SK-N-SH (cell line): ENCODE results near the gene HRH1. TPM values are rescaled to one million over a fixed set of nuclear protein-coding genes. Genes with fewer than 3 reads are reported as not detected.

Source experiments
- CTCF ChIA-PET: fragments of 300-600, 350-600 bp; formaldehyde crosslinking; extraction: SDS; loops from one replicate; lab custom pipeline; 2021; lab: Yijun Ruan, JAX
- POLR2A ChIA-PET: fragments of 350-600 bp; sonication (Branson Sonifier 250); formaldehyde crosslinking; extraction: SDS; loops from one replicate; lab custom pipeline; 2020; ENCODE audit warnings: antibody characterized with exemption, inconsistent platforms; lab: Yijun Ruan, JAX
- DNase-seq: peaks from one replicate; pipeline ENCODE4 v3.0.0; 2012
- H2AFZ ChIP-seq: fragments of 200-600 bp; sonication (generic); 2 replicates; pipeline ENCODE4 v1.8.1; 2016; ENCODE audit warnings: antibody characterized with exemption, mild to moderate bottlenecking, low read depth
- H3F3A ChIP-seq: fragments of 200-600 bp; sonication (generic); replicated peaks from 2 replicates; pipeline ENCODE3; 2016; ENCODE audit warnings: antibody characterized with exemption, mild to moderate bottlenecking; ENCODE audit not compliant: insufficient read depth
- H3K27ac ChIP-seq, 2 experiments: fragments of 200-500 bp in 1 of 2; fragments of 200-600 bp in 1 of 2; sonication (Bioruptor generic) in 1 of 2; sonication (generic), shearing (Covaris generic) in 1 of 2; 2 replicates each; pipeline versions ENCODE4 v1.5.1 to v1.6.1; 2014 to 2016; ENCODE audit warnings: low read depth in 2 of 2, inconsistent platforms in 1 of 2, low read length in 1 of 2, mild to moderate bottlenecking in 1 of 2, mixed read lengths in 1 of 2
- H3K27me3 ChIP-seq: fragments of 200-600 bp; sonication (generic), shearing (Covaris generic); 2 replicates; pipeline ENCODE4 v1.6.1; 2016; ENCODE audit warnings: mixed run types; ENCODE audit not compliant: insufficient read depth
- H3K36me3 ChIP-seq, 2 experiments: fragments of 200-500 bp in 1 of 2; fragments of 200-600 bp in 1 of 2; sonication (Bioruptor generic) in 1 of 2; sonication (generic) in 1 of 2; replicated peaks in 1 of 2; 2 replicates each; pipeline versions ENCODE3 to v1.5.1; 2014 to 2016; ENCODE audit warnings: low read length in 1 of 2, mild to moderate bottlenecking in 1 of 2; ENCODE audit not compliant: insufficient read depth in 2 of 2, control insufficient read depth in 1 of 2
- H3K4me1 ChIP-seq, 2 experiments: fragments of 200-500 bp in 1 of 2; fragments of 200-600 bp in 1 of 2; sonication (Bioruptor generic) in 1 of 2; sonication (generic), shearing (Covaris generic) in 1 of 2; 2 replicates each; pipeline versions ENCODE4 v1.5.1 to v1.6.1; 2014 to 2016; ENCODE audit warnings: low read depth in 1 of 2, low read length in 1 of 2, mixed run types in 1 of 2; ENCODE audit not compliant: insufficient read depth in 2 of 2, control insufficient read depth in 1 of 2
- H3K4me2 ChIP-seq: fragments of 200-600 bp; sonication (generic), shearing (Covaris generic); 2 replicates; pipeline ENCODE4 v1.6.1; 2017; ENCODE audit warnings: mixed run types
- H3K4me3 ChIP-seq, 2 experiments: fragments of 200-500 bp in 1 of 2; fragments of 200-600 bp in 1 of 2; sonication (Bioruptor generic) in 1 of 2; sonication (generic), shearing (Covaris generic) in 1 of 2; 2 replicates each; pipeline versions ENCODE4 v1.5.1 to v1.8.1; 2014 to 2016; ENCODE audit warnings: low read depth in 2 of 2, inconsistent platforms in 1 of 2, low read length in 1 of 2, mild to moderate bottlenecking in 1 of 2, mixed read lengths in 1 of 2, moderate library complexity in 1 of 2
- H3K79me2 ChIP-seq: fragments of 200-600 bp; sonication (generic); 2 replicates; pipeline ENCODE4 v1.8.1; 2017; ENCODE audit warnings: mild to moderate bottlenecking; ENCODE audit not compliant: insufficient read depth
- H3K9ac ChIP-seq: fragments of 200-600 bp; sonication (generic); 2 replicates; pipeline ENCODE4 v1.6.1; 2017; ENCODE audit warnings: mixed run types
- H3K9me2 ChIP-seq: fragments of 200-600 bp; sonication (generic); 2 replicates; pipeline ENCODE4 v1.6.1; 2017; ENCODE audit warnings: mixed run types
- H3K9me3 ChIP-seq: fragments of 200-600 bp; sonication (generic); 2 replicates; pipeline ENCODE4 v1.6.1; 2017; ENCODE audit warnings: mixed run types, mild to moderate bottlenecking, moderate library complexity
- H4K20me1 ChIP-seq: fragments of 200-600 bp; sonication (generic); 2 replicates; pipeline ENCODE4 v1.6.1; 2017; ENCODE audit warnings: mild to moderate bottlenecking, mixed run types; ENCODE audit not compliant: insufficient read depth
- CHD2 ChIP-seq: fragments of 150-350 bp; IDR thresholded peaks from 2 replicates; pipeline ENCODE4 v1.6.1; 2018; ENCODE audit warnings: low read length; ENCODE audit not compliant: partially characterized antibody
- FOXJ3 ChIP-seq: sonication (generic); formaldehyde crosslinking; IDR thresholded peaks from 2 replicates; pipeline ENCODE4 v1.5.1; 2020; ENCODE audit warnings: mild to moderate bottlenecking, missing genetic modification reagents
- JUND ChIP-seq: IDR thresholded peaks from 2 replicates; pipeline ENCODE4 v1.4.0; 2012
- MEF2A ChIP-seq: IDR thresholded peaks from 2 replicates; pipeline ENCODE4 v1.4.0; 2012; ENCODE audit warnings: low read depth, borderline replicate concordance
- MXI1 ChIP-seq: IDR thresholded peaks from 2 replicates; pipeline ENCODE4 v1.6.1; 2012; ENCODE audit warnings: mild to moderate bottlenecking, low read depth, low read length, improper control_type of control experiment
- NFIC ChIP-seq: IDR thresholded peaks from 2 replicates; pipeline ENCODE4 v1.4.0; 2012; ENCODE audit warnings: borderline replicate concordance
- NRF1 ChIP-seq: IDR thresholded peaks from 2 replicates; pipeline ENCODE4 v1.6.1; 2012; ENCODE audit warnings: low read depth, mild to moderate bottlenecking, low read length
- POLR2AphosphoS5 ChIP-seq: IDR thresholded peaks from 2 replicates; pipeline ENCODE4 v1.6.1; 2012; ENCODE audit warnings: low read depth, low read length
- RFX5 ChIP-seq: IDR thresholded peaks from 2 replicates; pipeline ENCODE4 v1.6.1; 2012; ENCODE audit warnings: mild to moderate bottlenecking, improper control_type of control experiment, low read length
- RXRA ChIP-seq: IDR thresholded peaks from 2 replicates; pipeline ENCODE4 v1.4.0; 2012; ENCODE audit warnings: low read depth, mild to moderate bottlenecking, borderline replicate concordance
- SIN3A ChIP-seq: IDR thresholded peaks from 2 replicates; pipeline ENCODE4 v1.6.1; 2012; ENCODE audit warnings: low read depth, mild to moderate bottlenecking, low read length, moderate library complexity, borderline replicate concordance
- TAF1 ChIP-seq: IDR thresholded peaks from 2 replicates; pipeline ENCODE4 v1.6.1; 2012; ENCODE audit warnings: low read depth, mild to moderate bottlenecking, low read length, moderate library complexity, borderline replicate concordance
- TCF12 ChIP-seq: IDR thresholded peaks from 2 replicates; pipeline ENCODE4 v1.4.0; 2012
- TEAD4 ChIP-seq: IDR thresholded peaks from 2 replicates; pipeline ENCODE4 v1.4.0; 2012; ENCODE audit warnings: mild to moderate bottlenecking, borderline replicate concordance; ENCODE audit not compliant: insufficient read depth
- WGBS: methylation state at CpG from one replicate; pipeline ENCODE4 v1.1.6; 2017; ENCODE audit warnings: low lambda C conversion rate; 5-methylcytosine and 5-hydroxymethylcytosine counted together
- polyA plus RNA-seq, 3 experiments: library from polyadenylated mRNA; depleted of rRNA; stranded (reverse); fragments of >200 nt; gene quantifications; 2 replicates each; pipeline ENCODE4 v1.2.3, GENCODE V29; 2012
- TF ChIP-seq, protein P1 (sequence below): fragments of 200-600 bp; sonication (generic); IDR thresholded peaks from 2 replicates; pipeline ENCODE4 v1.6.1; 2017; ENCODE audit warnings: antibody characterized with exemption, mild to moderate bottlenecking, moderate library complexity
- TF ChIP-seq, protein P2 (sequence below): IDR thresholded peaks from 2 replicates; pipeline ENCODE4 v1.4.0; 2012; ENCODE audit warnings: low read depth
- TF ChIP-seq, protein P3 (sequence below): IDR thresholded peaks from 2 replicates; pipeline ENCODE4 v1.4.0; 2012; ENCODE audit warnings: low read depth, borderline replicate concordance
- TF ChIP-seq, protein P4 (sequence below): IDR thresholded peaks from 2 replicates; pipeline ENCODE4 v1.4.0; 2012; ENCODE audit warnings: low read depth, borderline replicate concordance

The HRH1 gene
- polyA plus RNA-seq, 1 of the 3 experiments (the other 2 are of a cell fraction) = 6.2 TPM

DNA sequence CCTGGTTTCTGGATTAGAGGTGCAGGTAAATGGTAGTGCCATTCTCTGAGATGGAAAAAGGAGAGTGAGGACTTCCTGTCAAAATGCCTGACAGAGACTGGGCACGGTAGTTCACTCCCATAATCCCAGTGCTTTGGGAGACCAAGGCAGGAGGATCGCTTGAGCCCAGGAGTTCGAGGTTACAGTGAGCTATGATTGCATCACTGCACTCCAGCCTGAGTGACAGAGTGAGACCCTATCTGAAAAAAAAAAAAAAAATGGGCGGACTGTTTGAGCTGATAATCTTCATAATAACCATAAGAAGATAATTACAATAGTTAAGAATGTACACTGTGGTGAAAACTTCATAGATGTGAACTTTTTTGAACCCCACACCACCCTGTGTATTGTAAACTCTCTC is 44.2 kb downstream of the HRH1 start:
- H3K27me3 ChIP-seq = no peaks in the 10 kb centered on the region
- peak overlapping the region; percentile 72 for H3K4me2 ChIP-seq
- peaks cover 79% of the 10 kb centered on the region for H3F3A ChIP-seq
- WGBS = 50% methylated on average over 4 of the region's 4 CpGs
- H3K4me1 ChIP-seq = peaks cover 31 to 38% of the 10 kb centered on the region in 2 experiments
- peak overlapping the region; percentile 56 for H3K9ac ChIP-seq
- H3K36me3 ChIP-seq = peaks cover 0 to 6% of the 10 kb centered on the region in 2 experiments
- H2AFZ ChIP-seq = no peak overlapping the region; the same call in 1 of the 2 replicates
- H3K9me2 ChIP-seq = no peaks in the 10 kb centered on the region
- peaks cover 71% of the 10 kb centered on the region for H3K79me2 ChIP-seq
- no peaks in the 10 kb centered on the region for H3K9me3 ChIP-seq
- no peak for DNase-seq
- ChIA-PET POLR2A (interaction anchor here (0.5 kb wide), 1 partner anchor 1077 kb away, joined by 3 read pairs; no protein-coding TSS in a partner anchor), CTCF (interaction anchor here (0.7 to 2.6 kb wide), 10 partner anchors 10 to 532 kb away, joined by 3 to 17 read pairs (median 4); no protein-coding TSS in a partner anchor)
- H4K20me1 ChIP-seq = no peaks in the 10 kb centered on the region
- peak overlapping the region in 1 of 2 experiments; percentile 12; a peak in 1 of 4 replicates for H3K4me3 ChIP-seq
- TF ChIP-seq CHD2 = no peak
- TF ChIP-seq, protein P1, sequence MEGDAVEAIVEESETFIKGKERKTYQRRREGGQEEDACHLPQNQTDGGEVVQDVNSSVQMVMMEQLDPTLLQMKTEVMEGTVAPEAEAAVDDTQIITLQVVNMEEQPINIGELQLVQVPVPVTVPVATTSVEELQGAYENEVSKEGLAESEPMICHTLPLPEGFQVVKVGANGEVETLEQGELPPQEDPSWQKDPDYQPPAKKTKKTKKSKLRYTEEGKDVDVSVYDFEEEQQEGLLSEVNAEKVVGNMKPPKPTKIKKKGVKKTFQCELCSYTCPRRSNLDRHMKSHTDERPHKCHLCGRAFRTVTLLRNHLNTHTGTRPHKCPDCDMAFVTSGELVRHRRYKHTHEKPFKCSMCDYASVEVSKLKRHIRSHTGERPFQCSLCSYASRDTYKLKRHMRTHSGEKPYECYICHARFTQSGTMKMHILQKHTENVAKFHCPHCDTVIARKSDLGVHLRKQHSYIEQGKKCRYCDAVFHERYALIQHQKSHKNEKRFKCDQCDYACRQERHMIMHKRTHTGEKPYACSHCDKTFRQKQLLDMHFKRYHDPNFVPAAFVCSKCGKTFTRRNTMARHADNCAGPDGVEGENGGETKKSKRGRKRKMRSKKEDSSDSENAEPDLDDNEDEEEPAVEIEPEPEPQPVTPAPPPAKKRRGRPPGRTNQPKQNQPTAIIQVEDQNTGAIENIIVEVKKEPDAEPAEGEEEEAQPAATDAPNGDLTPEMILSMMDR = no peak
- no peak for TF ChIP-seq TEAD4
- H3K27ac ChIP-seq = peak overlapping the region; percentile 80 to 94

GRCh38 chr3:11199902-11200845 is 45.9 kb downstream of the HRH1 start:
- no peak overlapping the region for H2AFZ ChIP-seq
- peaks cover 0 to 6% of the 10 kb centered on the region in 2 experiments for H3K36me3 ChIP-seq
- peaks cover 71% of the 10 kb centered on the region for H3K79me2 ChIP-seq
- ChIA-PET CTCF (interaction anchor here (1.1 to 2.6 kb wide), 4 partner anchors 11 to 45 kb away, joined by 3 to 12 read pairs (median 8); partner anchors contain the start of gene HRH1), POLR2A (no interaction called here)
- peak overlapping the region; percentile 46 for H3K4me2 ChIP-seq
- 58% methylated on average over 5 of the region's 5 CpGs for WGBS
- no peaks in the 10 kb centered on the region for H4K20me1 ChIP-seq
- H3K27me3 ChIP-seq = no peaks in the 10 kb centered on the region
- peak overlapping the region; percentile 69; the same call in 1 of the 2 replicates for H3K9ac ChIP-seq
- no peaks in the 10 kb centered on the region for H3K9me3 ChIP-seq
- peaks cover 37 to 40% of the 10 kb centered on the region in 2 experiments for H3K4me1 ChIP-seq
- no peaks in the 10 kb centered on the region for H3K9me2 ChIP-seq
- no peak for DNase-seq
- peak overlapping the region; percentile 73 to 94; a peak in 3 of 4 replicates for H3K27ac ChIP-seq
- no peak overlapping the region for H3K4me3 ChIP-seq
- H3F3A ChIP-seq = peaks cover 68% of the 10 kb centered on the region
- TF ChIP-seq MEF2A (no peak), FOXJ3 (CRISPR knock-in tag) (no peak), CHD2 (no peak), SIN3A (no peak), TEAD4 (no peak), JUND (peak; percentile 46; the same call in 1 of the 2 replicates), POLR2AphosphoS5 (no peak), NFIC (0 out of 2 replicates have a peak, but pooled peaks have one; percentile 8), NRF1 (no peak), TCF12 (peak; percentile 59), RFX5 (no peak), RXRA (no peak), TAF1 (no peak), MXI1 (no peak)
- TF ChIP-seq, protein P2, sequence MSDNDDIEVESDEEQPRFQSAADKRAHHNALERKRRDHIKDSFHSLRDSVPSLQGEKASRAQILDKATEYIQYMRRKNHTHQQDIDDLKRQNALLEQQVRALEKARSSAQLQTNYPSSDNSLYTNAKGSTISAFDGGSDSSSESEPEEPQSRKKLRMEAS = no peak
- TF ChIP-seq, protein P3, sequence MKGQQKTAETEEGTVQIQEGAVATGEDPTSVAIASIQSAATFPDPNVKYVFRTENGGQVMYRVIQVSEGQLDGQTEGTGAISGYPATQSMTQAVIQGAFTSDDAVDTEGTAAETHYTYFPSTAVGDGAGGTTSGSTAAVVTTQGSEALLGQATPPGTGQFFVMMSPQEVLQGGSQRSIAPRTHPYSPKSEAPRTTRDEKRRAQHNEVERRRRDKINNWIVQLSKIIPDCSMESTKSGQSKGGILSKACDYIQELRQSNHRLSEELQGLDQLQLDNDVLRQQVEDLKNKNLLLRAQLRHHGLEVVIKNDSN = no peak
- TF ChIP-seq, protein P4, sequence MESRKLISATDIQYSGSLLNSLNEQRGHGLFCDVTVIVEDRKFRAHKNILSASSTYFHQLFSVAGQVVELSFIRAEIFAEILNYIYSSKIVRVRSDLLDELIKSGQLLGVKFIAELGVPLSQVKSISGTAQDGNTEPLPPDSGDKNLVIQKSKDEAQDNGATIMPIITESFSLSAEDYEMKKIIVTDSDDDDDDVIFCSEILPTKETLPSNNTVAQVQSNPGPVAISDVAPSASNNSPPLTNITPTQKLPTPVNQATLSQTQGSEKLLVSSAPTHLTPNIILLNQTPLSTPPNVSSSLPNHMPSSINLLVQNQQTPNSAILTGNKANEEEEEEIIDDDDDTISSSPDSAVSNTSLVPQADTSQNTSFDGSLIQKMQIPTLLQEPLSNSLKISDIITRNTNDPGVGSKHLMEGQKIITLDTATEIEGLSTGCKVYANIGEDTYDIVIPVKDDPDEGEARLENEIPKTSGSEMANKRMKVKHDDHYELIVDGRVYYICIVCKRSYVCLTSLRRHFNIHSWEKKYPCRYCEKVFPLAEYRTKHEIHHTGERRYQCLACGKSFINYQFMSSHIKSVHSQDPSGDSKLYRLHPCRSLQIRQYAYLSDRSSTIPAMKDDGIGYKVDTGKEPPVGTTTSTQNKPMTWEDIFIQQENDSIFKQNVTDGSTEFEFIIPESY = no peak
